GM18870 (cell line): ENCODE data around the gene MYLK4.

Experiments used
- ATAC-seq: cut with Tn5 transposase; IDR thresholded peaks from one replicate; pipeline ENCODE4 v1.9.1; 2021; ENCODE audit warnings: moderate library complexity; ENCODE audit not compliant: unreplicated experiment

The MYLK4 gene

DNA sequence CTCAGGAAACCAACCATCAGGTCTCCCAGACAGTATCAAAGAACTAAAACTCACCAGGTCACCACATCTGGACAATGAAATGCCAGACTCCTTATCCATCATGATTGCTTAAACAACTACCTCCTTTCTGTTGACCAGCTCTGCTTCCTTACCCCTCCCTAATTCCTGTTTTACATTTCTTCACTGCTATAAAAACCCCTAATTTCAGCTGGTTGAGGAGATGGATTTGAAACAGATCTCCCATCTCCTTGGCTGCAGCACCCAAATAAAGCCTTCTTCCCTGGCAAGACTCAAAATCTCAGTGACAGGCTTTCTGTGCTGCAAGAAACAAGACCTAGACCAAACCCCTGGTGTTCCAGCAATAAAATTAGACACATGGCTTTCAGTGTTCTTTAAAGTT lies 40.3 kb downstream of the MYLK4 start:
- no peak for ATAC-seq

DNA sequence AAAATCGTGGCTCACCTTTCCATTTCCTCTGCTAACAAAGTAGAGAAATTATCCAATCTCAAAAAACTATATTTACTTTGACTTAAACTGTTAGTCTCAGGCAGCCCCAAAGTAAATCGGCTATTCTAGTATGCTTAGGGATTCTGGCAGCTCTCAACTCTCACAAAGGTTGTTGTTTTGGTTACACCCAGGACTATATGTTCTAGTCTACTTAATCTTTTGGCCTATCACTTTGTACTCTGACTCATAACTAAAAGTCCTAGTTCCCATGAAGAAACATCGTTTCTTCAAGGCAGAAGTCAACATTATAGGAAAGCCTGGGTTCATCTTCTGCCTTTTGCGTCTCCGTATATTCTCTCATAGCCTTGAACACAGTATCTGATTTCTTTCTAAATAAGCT lies 42.3 kb downstream of the MYLK4 start:
- no peak for ATAC-seq

DNA sequence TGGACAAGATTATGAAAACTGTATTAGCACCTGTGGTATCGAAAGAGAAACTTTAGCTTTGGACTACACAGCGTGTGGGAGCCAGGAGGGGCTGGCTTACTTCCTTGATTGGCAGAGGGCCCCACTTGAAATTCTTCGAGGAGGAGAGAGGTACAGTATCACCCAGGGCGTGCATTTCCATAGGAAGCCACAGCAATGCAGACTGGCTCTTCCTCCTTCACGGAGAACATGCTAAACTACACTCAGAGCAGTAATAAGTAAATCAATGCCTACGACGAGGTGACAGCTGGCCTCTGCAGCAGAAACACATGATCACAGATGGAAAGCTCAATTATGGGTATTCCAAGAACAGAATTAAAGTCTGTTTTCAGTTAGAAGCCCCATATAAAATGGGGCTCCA lies 44.2 kb downstream of the MYLK4 start:
- no peak for ATAC-seq

DNA sequence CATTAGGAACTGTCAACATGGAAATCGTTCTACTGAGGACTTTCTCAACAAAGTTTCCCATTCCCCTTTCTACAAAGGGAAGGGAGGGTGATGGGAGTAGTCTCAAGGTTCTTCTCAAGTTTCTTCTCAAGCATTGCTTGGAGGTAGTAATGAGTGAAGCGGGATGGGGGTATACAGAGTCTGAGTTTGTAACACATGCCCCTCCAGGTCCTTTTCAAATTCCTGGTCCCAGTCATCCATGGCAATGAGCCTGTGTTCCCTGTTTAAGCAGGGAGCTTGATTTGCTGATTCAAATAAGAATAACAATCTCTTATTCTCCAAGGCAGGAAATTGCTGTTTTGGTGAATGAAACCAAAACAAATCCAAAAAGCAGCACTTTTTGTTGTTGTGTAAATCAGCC lies 45.5 kb downstream of the MYLK4 start:
- no peak for ATAC-seq

DNA sequence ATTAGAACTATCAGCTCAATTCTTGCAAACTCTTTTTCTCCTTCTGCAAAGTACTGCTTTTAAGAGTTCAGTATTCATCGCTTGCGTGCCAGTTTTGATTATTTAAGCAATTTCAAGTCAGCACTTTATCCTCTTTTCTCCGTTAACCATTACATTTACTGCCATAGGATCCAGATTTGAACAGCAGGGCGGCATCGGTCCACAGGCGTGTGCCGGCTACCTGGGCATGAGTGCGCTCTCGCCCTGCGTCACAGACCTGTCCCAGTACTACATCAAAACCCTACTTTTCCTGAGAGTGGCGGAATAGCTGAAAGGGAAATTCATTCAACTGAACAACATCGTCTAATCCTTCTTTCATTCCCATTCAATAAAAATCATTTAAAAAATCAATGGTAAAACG lies 53.4 kb downstream of the MYLK4 start:
- no peak for ATAC-seq

DNA sequence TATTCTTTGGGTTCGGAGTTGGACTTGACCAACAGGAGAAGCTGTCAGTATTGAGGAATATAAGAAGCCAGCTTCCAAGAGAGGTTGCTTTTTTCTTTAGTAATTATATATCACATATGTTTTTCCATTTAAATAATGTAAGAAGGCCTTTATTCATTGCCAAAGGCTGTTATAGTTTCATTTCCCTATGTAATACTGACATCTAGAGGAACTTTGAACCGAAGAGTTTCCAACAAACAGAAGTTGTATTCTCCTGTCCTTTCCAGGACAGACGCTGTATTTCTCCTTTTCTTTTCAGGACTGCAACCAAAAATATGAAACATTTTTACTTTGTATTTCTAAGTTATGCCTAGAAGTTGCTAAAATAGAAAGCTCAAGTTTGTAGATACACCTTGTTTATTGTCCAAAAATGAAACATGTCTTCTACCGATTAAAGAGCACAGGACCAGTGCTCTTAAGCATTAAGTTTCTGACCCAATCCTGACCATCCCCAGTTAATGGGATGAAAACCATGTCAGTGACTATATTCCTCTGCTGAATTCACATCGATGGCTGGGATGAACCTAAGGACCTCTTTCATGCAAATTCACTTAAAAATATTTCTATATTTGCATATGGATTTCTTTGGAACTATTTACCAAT lies 55.1 kb downstream of the MYLK4 start:
- ATAC-seq, result no peak

DNA sequence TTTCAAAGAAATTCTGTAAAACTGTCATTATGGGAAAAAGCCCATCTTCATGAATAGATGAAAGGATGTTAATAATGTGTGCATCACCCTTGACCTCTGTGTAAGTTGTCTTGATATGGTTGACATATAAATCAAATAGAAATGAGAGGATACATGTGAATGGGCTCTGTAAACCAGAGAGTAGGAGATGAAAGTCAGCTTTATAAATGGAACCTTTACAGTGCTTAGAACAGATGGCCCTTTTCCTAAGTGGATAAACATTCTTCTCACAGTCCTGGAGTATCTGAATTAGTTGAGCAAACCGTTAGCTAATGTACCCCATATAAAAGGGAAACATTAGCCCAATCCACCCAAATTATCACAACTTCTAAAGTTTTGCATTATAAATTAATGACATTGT lies 57.5 kb downstream of the MYLK4 start:
- no peak for ATAC-seq

DNA sequence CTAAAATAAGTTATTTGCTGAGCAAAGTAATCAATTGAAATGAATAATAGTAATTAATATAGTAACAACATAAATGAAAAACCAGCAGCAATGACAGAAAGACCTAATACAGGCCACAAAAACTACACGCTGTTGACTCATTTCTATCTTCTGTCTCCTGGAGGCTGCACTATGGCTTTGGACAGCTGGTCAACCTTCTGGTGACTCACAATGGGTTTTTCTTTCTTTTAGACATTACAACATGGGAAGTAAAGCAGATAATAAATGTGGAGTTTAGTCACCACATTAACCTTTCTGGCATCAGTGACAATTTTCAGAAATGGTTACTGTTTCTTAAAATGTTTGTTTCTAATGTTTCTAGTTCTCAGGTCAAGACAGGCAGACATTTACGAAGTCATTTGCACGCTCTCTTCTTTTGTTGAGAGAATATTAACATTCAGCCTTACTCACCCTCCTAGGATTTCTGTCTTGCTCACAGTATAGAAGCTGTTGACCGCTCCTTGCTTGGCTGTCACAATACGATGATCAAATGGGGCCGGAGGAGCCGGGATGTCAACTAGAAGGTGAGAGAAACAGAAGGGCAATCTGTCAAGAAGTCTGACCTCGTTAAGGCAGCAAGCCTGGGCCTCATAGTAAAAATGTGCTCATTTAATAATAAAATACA lies 62.2 kb downstream of the MYLK4 start:
- ATAC-seq, result no peak

DNA sequence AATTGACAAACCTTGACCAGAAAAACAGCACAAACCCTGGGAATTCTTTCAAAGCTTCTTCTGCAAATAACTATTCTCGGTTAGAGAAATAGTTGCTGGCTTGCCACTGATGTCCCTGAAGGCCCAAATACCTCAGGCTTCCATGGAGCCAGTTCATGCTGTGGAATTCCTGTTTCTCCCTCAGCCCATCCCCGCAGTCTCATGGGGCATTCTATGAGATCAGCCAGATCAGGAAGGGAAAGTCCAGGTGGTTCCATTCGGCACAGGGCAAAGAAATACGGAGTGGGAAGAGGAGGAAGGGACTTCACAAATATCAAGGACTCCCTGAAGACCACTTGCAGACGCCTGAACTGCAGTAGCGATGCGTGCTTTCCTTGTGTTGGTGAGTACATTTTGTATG lies 63.3 kb downstream of the MYLK4 start:
- no peak for ATAC-seq

DNA sequence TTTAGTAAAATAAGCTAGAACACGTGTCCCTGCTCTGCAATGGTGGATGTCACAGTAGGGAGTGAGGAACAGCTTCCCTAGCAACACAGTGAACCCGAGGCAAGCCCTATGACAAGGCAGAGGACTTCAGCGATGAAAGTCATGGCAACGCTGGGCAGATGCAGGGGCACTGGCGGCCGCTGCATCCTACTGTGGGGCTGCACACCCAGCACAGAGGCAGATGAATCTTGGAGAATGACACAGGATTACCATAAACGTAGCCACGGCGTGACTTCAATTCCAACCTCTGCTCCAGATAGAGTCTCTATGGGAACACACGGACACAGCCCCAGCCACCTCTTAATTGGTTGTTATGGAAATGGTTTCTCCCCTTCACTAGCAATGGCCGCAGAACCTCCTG lies 64.2 kb downstream of the MYLK4 start:
- ATAC-seq, result no peak

DNA sequence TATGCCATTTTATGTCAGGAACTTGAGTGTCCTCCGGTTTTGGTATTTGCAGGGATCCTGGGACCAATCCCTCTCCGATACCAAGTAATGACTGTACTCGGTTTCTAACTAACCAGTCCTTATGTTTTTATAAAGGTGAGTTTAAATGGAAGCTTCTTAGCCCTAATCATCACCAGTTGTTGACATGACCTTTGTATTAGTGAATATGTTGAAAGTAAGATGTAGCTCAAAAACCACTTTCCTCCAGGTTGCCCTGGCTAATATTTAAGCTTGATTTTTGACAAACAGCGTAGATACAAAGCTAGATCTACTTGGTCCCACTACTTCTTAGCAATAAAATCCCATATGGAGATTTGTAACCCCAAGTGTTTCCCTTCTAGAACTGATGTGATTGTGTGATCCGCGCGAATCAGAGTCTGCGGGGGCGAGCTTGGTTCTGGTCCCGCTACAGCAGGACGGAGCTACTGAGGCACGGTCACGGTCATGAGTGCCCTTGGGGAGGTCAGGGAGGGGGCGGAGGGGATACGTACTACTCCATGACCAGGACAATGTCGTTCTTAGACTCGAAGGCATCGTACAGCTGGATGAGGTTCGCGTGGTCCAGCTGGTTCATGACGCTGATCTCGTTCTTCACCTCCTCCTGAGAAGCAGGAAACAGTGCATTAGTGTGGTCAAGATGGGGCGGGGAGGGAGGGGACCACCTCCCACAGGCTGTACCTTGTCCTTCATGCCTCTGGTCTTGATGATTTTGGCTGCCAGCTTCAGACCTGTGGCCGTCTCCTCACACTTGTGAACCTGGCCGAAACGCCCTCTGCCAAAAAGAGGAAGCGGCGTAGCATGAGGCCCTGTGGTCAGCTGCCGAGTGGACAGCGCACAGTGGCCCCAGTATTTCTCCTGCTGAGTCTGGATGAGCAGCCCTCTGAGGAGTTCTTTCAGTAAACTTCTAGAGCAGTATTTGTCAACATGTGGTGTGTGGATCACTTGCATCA lies 65.7 kb downstream of the MYLK4 start:
- ATAC-seq, result no peak

DNA sequence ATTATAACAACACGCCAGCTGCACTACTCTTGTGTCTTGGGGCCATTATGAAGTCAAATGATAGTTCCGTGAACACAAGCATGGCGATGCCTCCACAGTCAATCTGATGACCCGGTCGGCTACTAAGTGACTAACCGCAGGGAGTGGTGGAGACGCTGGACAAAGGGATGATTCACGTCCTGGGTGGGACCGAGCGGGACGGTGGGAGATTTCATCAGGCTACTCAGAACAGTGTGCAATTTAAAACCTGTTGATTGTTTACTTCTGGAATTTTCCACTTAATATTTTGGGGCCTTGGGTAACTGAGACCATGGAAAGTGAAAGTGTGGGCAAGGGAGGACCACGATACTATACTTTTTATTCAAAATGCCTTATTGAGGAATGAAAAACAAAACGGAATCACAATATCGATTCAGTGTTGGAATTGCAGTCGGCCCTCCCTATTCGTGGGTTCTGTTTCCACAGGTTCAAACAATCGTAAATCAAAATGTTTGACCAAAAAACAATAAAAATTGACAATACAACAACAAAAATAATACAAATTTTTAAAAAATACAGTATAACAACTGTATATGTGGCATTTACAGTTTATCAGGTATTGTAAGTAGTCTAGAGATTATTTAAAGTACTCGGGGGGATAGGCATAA lies 66.5 kb downstream of the MYLK4 start:
- ATAC-seq, result no peak

DNA sequence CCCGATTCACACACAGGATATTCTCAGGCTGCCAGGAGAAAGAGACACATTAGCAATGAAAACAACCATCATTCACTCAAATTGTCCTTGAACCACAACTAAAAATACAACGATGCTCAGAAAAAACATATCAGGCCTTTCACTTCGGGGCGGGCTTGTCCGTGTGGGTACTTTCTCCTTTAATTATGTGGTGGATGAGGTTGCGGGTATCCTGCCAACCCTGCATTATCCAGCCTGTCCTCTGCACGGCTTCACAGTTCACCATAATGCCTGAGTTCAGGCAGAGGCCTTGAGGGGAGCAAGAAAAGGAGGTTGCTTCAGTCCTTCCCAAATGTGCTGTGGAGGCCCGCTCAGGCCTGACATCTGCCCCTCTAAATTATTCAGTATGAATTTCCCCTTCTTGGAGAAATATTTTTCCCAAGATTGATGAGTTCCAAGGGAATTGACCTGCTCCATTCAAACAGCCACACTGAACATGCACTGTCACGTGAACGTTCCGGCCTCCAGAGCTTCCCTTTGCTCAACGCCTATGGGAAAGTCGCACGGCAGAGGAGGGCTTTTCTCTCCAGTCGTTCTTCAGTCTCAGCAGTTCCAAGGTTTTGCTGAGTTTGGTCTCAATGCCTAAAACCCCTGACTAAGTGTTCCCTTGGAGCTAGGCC lies 70.3 kb downstream of the MYLK4 start:
- no peak for ATAC-seq

DNA sequence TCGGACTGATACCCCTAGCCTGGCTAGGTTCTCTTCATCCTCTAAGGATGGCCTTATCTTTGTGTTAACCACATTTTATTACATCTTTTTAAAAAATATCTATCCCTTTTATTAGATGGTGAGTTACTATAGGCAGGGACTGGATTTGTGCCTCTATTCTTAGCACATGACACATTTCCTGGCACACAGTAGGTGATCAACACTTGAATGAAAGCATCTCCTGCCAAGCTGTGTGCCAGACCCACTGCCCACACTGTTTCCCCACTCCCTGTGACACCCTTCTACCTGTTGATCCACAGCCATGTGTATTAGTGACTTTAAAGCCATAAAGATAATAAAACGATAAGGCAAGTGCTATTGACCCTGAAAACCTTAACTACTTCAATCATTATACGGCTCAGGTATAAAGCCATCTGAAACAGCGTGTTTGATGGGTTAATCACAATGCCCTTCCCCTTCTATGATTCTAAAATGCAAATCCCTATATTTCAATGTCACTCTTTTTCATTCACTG lies 73.6 kb downstream of the MYLK4 start:
- no peak for ATAC-seq

DNA sequence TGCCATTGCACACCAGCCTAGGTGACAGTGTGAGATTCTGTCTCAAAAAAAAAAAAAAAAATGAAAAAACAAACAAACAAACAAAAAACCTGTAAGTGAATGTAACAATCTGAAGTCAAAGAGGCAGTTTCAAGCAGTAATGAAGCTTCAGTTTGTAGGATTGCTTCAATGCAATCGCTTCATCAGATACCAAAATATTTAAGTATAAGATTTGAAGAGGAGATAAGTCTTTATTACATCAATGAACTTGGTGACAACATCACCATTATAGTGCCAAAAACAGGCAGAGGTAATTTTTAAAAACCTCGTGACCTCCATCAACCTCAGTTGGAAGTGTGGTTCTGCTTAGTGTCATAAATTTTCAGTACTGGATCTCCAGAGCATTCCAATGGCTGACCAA lies 74.7 kb downstream of the MYLK4 start:
- ATAC-seq, result no peak

DNA sequence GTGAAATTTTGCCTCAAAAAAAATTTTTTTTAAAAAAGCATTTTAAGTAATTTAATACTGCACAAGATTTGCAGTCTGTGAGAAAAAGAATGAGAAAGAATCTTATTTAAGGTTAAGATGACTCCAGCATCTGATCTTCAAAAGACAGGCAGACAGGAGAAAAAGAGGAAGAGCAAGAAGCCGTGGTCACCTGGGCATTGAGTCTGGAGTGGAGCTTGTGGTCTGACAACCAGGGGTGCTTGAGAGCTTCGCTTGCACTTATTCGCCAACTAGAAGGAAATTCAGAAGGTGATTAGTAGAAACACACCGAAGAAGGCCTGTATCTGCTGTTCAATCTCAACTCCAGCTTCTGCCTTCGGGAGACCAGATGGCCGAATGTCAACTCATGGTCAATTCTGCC lies 75.9 kb downstream of the MYLK4 start:
- ATAC-seq, result no peak

DNA sequence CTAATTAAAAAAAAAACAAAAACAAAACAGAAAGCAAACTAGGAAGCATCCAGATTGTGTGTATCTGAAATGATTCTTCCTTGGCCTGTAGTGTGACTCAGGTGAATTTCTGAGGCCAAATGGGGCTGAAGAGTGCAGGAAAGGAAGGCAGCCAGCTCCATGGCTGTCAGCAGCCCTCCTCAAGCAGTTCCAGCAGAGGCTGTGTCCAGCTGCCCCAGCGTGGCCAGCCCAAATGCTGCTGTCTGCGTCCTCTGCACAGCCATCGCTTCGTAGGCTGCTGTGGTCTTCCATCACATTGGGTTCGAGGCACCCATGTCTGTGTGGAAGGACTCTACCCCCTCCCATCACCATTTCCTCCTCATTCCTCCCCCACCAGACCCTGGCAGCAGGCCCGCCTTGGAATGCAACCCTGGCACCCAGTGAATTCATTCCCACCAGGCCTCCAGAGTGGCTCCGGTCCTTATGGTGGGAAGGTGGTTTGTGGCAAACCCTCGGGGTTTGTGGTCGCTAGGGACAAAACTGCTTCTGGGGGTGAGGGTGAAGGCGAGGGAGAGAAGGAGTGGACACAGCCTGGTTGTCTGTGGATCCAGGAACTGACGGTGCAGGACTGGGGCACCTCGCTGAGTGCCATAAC lies 81.5 kb downstream of the MYLK4 start:
- ATAC-seq, result no peak

DNA sequence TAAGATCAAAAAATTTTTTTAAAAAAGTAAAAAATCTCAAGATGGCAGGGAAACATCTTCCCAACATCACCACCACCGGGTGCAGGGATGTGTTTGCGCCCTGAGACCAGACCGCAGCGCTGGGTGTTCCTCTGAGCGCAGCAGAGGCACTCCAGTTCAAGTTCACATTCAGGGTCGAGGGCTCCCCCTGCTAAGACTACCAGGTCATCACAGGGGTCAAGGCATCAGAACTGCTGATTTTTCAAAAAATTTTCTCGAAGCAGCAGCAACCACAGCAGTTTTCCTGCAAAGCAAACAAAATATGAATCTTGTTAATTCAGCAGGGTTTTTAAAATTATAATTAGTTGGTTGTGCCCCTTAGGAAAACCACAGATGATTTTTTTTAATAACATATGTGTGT lies 83.1 kb downstream of the MYLK4 start:
- no peak for ATAC-seq

DNA sequence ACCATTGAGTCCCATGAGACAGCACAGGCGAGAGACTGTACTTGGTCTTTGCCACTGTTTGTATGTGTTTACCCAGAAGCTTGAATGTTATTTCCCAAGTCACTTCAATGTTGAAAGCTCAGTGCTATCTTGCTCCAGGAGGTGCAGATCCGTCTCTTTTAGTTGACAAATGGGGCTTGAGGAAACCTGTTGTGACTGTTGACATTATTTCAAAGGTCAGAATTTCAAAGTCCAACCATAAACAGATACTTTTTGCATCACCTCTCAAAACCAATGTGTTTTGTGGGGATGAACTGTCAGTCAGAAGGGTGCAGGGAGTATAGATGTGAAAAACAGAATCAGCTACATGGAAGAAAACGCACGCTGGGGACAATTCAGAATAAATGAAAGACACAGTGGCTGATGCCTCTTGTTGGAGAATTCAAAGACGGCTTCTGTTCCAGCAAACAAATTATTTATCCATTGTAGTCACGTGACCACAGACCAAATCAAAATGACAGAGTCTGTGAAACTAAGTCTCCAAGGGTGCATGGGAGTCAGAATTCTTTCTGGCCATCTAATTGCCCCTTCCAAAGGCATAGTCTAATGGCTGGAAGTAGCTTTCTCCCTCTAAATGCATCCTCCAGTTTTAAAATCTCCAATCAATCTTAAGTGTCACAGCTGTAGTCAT lies 83.7 kb downstream of the MYLK4 start:
- no peak for ATAC-seq
